NAMALWA (cell line): ENCODE data around the gene KLK14.

Experiments
- DNase-seq: peaks from one replicate; pipeline ENCODE4 v3.0.0-alpha.2; 2015; ENCODE audit warnings: low spot score

KLK14 gene, protein sequence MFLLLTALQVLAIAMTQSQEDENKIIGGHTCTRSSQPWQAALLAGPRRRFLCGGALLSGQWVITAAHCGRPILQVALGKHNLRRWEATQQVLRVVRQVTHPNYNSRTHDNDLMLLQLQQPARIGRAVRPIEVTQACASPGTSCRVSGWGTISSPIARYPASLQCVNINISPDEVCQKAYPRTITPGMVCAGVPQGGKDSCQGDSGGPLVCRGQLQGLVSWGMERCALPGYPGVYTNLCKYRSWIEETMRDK

DNA sequence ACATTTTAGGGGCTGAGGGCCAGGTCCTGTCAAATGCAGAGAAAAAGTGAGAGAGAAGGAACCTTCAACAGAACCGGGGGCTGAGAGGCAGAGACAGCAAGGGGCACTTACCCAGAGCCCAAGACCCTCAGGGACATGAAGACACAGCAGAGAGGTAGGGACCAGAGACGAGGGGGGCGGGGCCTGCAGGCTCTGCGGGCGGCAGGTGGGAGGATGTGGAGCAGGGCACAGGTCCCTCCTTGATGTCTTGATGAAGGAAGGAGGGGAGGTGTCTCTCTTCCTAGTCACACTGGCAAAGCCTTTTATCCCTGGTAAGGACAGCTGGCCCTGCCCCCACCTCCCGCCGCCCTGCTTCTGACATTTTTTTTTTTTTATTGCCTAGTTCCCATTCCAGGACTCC lies at the start of gene KLK14:
KLK14 (minus strand) TSS at position 277 of the 400 bp plus-strand sequence; CDS start at position 4, 273 bp downstream.
- no peak for DNase-seq

DNA sequence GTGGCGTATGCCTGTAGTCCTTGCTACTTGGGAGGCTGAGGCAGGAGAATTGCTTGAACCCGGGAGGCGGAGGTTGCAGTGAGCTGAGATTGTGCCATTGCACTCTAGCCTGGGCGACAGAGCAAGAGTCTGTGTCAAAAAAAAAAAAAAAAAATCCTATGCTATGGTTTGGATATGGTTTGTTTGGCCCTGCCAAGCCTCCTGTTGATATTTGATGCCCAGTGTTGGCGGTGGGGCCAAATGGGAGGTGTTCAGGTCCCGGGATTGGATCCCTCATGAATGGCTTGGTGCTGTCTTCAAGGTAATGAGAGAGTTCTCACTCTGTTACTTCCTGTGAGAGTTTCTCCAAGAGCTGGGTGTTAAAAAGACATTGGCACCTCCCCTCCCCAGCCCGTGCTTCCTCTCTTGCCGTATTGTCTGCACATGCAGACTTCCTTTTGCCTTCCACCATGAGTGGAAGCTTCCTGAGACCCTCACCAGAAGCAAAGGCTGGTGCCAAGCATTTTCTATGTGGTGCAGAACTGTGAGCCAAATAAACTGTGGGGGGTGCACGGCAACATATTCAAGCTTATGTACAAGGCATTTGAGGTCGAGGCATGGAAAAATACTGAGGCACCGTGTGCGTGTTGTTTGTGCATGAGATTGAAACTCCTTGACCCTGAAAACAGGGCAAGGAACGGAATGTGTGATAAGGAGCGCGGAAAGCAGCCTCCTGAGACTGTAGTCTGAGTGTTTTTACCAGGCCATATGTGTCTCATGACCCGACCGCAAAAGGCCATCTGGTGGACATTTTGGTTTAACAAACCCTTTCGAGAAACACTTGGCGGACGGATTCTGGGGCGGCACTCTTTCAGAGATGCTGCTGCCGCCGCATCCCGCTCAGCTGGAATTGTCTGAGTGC lies 49.3 kb upstream of the KLK14 start:
- DNase-seq = no peak

DNA sequence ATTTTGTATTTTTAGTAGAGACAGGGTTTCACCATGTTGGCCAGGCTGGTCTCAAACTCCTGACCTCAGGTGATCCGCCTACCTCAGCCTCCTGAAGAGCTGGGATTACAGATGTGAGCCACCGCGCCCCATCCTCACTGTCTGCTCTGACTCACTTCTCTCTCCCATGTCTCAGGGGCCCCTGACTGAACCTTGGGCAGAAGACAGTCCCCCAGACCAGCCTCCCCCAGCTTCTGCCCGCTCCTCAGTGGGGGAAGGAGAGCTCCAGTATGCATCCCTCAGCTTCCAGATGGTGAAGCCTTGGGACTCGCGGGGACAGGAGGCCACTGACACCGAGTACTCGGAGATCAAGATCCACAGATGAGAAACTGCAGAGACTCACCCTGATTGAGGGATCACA lies 47.0 kb upstream of the KLK14 start:
- DNase-seq = no peak

DNA sequence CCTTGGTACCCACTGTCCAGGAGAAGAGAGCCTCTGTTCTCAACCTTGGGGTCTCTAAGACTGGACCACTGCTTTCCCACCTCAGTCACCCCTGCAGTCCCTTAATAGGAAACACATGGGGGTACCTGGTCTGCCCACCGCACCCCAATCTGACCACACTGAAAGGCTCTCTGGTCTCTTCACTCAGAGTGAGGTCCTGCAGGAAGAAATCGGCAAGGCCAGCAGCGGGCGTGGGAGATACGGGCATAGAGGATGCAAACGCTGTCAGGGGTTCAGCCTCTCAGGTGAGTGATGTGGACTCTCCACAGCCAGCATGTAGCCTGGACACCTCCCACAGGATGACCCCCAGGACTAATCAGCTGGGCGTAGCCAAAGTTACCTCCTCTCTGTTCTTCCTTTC lies 45.5 kb upstream of the KLK14 start:
- DNase-seq = no peak

DNA sequence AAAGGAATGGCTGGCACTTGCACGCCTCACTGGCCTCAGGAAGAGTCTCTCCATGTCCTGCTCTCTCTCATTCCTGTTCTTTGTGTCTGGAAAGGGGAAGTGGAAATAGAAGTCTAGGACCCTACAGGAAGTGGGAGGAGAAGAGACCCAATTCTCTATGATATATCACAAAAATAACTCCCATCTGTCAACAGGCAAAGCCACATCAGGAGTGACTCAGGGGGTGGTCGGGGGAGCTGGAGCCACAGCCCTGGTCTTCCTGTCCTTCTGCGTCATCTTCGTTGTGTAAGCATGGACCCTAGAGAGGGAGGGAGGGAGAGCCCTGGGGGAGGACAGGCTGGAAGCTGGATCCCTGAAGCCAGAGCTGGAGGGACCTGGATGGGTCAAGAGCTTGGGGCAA lies 45.1 kb upstream of the KLK14 start:
- no peak for DNase-seq

DNA sequence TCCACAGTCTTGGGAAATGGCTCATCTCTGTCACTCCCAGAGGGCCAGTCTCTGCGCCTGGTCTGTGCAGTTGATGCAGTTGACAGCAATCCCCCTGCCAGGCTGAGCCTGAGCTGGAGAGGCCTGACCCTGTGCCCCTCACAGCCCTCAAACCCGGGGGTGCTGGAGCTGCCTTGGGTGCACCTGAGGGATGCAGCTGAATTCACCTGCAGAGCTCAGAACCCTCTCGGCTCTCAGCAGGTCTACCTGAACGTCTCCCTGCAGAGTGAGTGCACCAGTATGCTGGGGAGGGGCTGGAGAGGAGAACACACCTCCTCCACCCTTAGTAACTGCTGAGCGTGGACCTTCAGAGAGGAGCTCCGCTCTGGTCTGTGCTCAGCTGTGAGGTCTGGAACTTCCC lies 44.3 kb upstream of the KLK14 start:
- DNase-seq = no peak

DNA sequence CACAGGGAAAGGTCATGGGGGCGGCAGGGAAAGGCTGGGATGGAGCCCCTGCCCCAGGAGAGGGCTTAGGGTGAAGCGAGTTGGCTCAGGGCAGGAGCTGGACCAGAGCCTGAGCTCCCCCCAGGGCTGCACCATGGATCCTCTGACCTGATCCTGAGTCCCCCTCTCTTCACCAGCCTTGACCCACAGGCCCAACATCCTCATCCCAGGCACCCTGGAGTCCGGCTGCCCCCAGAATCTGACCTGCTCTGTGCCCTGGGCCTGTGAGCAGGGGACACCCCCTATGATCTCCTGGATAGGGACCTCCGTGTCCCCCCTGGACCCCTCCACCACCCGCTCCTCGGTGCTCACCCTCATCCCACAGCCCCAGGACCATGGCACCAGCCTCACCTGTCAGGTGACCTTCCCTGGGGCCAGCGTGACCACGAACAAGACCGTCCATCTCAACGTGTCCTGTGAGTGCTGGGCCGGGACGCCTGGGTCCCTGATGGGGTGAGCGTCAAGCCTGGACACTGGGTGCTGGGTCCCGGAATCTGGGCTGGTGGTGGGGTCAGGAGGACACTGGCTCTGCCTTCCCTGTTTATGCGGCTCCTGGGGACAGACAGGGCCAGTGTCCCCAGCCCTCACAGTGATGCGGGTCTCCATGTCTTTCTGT lies 42.9 kb upstream of the KLK14 start:
- DNase-seq = no peak

DNA sequence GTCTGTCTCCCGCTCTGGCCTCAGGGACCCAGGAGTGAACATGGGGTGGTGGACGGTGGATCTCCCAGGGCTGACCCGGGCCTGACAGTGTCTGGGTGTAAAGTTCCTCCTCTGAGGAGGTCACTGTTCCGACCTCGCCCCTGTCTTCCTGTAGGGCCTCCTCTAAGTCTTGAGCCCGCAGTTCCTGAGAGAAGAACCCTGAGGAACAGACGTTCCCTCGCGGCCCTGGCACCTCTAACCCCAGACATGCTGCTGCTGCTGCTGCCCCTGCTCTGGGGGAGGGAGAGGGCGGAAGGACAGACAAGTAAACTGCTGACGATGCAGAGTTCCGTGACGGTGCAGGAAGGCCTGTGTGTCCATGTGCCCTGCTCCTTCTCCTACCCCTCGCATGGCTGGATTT lies 42.0 kb upstream of the KLK14 start, which contains the start of gene SIGLEC9:
SIGLEC9 (plus strand) TSS at position 178 of the 400 bp plus-strand sequence; CDS start at position 247, 69 bp downstream.
- DNase-seq = no peak

DNA sequence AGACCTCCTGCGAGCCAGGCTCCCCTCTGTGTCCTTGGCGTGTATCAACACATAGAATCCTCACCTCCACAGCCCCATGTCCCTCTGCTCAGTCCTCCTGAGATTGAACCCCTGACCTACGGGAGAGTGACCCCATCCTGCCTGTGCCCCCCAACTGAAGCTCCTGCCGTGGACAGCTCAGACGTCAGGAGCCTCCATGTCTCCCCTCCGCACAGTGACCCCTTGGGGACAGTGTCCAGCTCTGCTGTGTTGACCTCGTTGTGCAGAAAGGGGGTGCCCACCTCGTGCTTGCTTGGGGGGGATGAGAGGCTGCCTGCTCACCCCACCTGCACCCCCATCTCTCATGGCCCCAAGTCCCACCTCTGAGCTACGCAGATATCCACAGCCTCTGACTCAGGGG lies 41.5 kb upstream of the KLK14 start:
- DNase-seq = no peak

DNA sequence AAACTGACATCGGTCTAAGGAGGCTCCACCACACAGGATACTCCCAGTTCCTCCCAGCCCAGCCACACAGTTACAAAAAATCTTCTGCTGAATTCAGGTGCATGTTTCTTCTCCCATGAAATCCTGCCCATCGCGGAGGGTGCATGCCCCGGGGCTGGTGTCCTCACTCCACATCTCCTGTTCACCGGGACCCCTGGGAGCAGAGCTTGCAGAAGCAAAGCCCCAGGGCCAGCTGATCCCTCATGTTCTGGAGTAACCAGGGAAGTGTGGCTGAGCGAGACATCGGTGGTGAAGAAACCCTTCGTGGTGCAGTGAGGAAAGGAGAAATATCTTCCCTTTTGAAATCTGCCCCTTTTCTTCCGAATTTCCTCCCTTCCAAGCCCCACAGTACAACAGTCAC lies 41.1 kb upstream of the KLK14 start:
- no peak for DNase-seq

DNA sequence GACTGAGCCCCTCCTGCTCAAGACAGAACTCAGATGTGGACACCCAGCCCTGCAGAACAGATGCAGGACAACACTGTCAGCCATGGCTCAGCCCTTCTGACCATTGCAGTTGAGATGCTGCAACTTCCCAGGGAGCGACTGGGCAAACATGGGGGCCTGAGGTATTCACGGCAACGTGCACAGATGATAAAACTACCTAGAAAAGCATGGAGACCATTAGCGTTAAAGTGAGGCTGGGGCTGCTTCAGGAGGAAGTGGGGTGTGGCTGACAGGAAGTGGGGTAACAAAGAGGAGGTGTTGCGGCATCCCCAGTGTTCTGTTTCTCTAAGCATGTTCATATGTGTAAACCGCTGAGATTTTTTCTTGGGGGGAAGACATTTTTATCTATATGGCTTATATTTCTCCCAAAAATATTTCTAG lies 40.7 kb upstream of the KLK14 start:
- DNase-seq = no peak

DNA sequence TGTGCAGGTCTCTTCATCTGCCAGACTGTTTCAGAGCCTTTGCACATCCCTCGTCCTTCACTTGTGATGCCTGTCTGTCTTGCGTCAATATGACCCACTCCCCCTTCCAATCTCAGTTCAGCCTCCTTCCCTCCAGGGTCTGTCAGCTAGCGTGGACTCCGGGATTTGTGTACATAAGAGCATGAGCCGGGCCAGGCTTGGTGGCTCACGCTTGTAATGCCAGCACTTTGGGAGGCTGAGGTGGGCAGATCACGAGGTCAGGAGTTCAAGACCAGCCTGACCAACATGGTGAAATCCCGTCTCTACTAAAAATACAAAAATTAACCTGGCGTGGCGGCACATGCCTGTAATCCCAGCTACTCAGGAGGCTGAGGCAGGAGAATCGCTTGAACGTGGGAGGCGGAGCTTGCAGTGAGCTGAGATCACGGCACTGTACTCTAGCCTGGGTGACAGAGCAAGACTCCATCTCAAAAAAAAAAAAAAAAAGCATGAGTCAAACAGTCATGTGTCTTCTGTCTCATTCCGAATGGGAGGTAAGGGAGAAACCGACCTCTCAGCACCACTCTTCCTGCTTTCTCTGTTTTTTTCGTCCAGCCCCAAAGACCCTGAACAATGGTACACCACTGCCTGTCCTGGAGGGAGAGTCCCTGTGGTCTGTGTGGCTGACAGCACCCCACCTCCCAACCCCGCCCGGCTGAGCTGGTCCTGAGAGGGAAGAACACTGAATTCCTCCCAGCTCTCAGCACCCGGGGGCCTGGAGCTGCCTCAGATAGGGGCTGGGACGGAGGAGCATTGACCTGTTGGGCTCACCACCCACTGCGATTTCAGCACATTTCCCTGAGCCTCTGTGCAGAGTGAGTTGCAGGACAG lies 39.7 kb upstream of the KLK14 start:
- DNase-seq = no peak

DNA sequence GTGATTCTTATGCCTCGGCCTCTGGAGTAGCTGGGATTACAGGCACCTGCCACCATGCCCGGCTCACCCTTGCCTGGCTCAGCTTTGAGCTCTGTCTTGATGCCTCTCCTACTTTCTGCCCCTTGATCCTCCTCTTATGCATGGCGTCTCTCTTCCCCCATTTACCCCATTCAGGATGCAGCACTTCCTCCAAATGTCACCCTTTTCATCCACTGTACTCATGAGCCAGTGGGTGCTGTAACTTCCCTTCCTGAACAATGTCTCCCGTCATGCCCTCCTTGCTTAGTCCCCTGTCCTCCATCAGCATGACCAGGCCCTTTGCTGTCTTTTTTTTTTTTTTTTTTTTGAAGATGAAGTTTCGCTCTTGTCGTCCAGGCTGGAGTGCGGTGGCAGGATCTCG lies 38.6 kb upstream of the KLK14 start:
- no peak for DNase-seq

DNA sequence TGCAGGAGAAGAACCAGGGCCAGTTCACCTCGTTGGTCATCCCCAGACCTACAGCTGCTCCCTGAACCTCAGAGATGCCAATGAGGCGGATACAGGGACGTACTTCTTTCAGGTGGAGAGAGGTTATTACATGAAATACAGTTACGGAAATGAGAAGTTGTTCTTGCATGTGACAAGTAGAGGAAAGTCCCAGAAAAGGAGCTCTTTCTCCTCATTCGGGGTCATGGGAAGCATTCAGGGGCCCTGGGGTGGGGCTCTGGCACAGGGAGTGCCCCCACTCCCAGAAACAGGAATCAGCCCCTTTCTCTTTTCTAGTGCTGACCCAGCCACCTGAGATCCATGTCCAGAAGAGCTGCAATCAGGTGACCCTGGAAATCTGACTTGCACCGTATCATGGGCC lies 37.5 kb upstream of the KLK14 start:
- no peak for DNase-seq

DNA sequence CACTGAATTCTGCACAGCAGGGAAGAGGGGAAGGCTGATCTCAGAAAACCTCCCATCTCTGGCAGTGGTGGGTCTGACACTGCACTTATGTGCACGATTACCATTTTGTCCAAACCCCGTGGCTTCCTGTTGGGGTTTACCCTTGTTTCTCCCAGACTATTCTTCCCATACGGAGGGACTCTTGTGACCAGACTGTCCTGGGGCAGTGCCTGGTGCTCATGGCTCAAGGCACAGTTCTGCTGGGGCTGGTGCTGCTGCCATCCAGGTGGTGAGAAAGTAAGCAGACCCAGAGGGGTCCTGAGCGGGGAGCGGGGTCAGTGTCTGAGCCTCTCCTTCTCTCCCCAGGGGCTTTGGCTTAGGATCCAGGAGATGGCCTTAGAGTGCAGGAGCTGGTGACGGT lies 36.9 kb upstream of the KLK14 start:
- DNase-seq = no peak

DNA sequence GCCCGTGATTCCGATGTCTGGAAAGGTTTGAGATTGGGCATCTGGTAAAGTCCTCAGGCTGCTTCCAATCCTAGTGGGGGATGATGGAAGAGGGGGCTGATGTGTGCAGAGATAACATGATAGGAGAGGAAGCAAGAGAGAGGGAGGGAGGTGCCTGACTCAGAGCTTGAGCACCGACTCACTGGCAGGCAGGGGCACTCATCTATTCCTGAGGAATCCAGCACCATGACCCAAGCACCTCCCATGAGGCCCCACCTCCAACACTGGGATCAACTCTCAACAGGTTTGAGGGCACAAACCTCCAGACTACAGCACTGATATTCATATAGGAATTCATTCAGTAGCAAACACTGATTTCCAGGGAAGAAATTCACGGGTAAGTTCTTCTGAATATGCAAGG lies 36.4 kb upstream of the KLK14 start:
- DNase-seq = no peak

DNA sequence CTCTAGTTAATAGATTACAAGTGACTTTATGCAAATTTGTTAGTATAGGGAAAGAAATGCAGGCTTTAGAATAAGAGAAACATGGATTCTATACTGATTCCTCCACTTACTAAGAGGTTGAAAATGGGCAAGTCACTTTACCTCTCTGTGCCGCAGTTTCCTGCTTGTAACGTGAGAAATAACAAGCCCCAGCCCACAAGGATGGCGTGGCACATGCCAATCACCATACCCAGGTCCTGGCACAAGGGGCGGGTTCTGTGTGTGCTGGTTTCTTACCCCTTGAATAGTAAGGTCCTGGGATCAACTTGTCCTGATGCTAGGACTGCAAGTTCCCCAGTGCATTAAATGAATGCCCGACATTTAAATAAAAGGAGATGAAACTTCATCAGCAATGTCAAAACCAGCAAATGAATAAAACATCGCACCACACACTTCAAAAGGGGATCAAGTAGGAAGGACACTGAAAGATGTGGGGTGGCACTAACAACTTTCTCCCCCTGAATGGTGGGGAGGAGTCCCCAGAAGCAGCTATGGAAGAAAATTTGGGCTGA lies 34.1 kb upstream of the KLK14 start:
- no peak for DNase-seq

DNA sequence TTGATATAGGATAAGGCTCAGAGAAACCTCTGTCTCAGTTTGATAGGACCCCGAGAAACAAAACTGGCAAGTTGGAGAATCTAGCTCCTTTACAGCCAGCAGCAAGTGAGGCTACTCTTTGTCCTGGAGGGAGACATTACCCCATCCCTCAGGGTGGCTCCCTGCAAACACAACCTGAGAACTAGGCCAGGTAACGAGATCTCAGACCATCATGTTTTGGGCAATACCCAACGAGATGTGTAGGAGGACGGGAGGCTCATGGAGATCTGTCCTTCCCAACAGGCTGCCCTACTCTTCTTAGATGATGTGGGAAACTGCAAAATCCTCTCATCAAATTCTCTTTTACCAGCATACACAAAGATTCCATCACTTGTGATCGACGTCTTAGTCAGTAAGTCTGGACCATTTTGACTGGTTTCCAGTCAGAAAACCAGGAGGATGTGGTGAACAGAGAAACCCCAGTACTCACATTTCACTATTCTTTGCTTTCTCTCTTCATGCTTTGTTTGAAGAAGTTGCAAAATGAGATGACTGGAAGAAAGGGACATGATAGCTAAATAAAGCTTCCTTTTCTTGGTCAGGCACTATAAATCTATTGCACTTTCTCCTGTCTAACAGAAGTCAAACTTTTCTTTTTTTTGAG lies 31.5 kb upstream of the KLK14 start:
- DNase-seq = no peak

DNA sequence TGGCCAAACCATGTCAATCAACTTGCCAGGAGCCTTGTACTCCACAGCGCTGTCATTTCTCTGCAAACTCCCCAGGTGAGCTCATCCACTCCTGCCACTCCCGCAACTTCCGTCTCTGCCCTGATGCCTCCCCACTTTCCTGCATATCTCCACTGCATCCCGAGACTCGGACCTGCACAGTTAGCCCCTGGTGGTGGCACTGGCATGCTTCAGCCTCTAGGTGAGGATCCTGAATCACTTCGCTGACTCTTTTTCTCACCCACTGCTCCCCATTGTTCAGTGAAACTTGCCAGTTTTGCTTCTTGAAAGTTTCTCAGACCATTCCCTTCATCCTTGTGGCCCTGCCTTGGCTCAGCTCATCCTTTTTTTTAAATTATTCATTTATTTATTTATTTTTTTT lies 28.9 kb upstream of the KLK14 start:
- DNase-seq = peak; percentile 25

DNA sequence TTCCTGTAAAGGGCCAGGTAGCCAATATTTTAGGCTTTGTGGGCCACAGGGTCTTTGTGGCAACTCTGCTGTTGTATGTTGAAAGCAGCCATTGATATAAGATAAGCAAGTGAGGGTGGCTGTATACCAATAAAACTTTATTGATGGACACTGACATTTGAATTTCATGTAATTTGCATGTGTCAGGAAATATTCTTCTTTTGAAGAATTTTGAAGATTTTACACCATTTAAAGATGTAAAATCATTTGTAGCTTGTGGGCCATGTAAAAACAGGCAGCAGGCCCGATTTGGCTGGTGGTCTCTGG lies 27.9 kb upstream of the KLK14 start:
- DNase-seq = no peak

DNA sequence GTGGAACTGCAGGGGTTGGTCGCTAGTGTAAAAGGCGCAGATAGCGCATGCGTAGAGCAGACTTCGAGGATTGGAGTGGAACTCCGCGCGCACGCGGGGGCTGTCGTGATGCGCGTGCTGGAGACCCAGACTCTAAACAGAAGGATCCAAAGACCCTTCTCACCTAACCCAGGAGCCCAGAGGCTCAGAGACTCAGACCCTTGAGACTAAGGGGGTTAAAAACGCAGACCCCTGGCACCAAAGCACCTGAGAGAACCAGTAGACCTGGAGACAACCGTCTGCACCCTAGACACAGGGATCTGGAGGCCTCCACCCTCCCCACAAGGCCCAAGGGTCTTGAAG lies 26.1 kb upstream of the KLK14 start:
- no peak for DNase-seq
